ENCODE data around the gene NTM.

DNA sequence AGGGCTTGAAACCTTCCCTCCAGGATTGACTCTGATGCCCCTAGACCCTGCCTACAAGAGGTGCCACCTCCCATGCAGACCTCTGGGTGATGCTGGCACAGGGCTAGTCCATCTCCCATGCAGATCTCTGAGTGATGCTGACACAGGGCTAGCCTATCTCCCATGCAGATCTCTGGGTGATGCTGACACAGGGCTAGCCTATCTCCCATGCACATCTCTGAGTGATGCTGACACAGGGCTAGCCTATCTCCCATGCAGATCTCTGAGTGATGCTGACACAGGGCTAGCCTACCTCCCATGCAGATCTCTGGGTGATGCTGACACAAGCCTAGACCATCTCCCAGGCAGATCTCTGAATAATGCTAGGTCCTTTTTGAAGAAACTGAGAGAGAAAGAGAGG is 321.7 kb downstream of the NTM start:
- TF ChIP-seq POLR2AphosphoS5 (IDR thresholded peaks at IDR 0.05; ENCODE audit: low read depth, low read length) (no peak), TAF1 (IDR thresholded peaks at IDR 0.05; ENCODE audit: low read depth, low read length) (no peak), POLR2A (IDR thresholded peaks at IDR 0.05; ENCODE audit: low read depth, low read length) (no peak)

All from GM12891 (cell line).